Activated CD4-positive, alpha-beta T cell treated with anti-CD3 and anti-CD28 coated beads, Interleukin-2, amount 50 U/mL, for 1 hour (primary cell): Measurements from ENCODE around the gene DCXR.

Source experiments
- DNase-seq: peaks from one replicate; pipeline ENCODE4 v3.0.0-alpha.2; 2020

DCXR gene

DNA sequence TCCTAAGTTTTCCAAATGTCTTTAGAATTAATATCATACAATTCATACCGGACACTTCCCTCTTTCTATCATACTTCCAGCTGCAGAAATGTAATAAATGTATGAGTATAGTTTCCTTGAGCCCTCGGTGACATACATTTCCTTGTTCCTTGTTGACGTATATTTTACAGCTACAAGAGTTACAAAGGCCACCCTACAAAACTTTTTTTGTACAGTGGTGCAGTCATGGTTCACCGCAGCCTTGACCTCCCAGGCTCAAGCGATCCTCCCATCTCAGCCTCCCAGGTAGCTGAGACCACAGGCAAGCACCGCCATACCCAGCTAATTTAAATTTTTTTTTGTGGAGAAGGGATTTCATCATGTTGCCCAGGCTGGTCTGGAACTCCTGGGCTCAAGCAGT, 35.3 kb upstream of the DCXR start:
- no peak for DNase-seq

DNA sequence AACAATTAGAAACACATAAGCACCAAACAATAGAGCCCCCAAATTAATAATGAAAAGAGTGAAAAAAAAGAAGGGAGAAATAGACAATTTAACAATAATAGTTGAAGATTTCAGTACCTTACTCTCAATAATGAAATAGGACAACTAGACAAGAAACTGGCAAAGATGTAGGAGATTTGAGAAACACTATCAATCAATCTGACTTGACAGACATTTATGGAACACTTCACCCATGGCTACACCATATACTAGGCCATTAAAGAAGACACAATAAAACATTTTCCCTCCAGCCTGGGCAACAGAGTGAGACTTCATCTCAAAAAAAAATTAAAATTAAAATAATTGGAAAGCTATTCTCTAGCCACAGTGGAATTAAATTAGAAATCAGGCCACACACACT, 33.1 kb upstream of the DCXR start:
- DNase-seq: no peak

DNA sequence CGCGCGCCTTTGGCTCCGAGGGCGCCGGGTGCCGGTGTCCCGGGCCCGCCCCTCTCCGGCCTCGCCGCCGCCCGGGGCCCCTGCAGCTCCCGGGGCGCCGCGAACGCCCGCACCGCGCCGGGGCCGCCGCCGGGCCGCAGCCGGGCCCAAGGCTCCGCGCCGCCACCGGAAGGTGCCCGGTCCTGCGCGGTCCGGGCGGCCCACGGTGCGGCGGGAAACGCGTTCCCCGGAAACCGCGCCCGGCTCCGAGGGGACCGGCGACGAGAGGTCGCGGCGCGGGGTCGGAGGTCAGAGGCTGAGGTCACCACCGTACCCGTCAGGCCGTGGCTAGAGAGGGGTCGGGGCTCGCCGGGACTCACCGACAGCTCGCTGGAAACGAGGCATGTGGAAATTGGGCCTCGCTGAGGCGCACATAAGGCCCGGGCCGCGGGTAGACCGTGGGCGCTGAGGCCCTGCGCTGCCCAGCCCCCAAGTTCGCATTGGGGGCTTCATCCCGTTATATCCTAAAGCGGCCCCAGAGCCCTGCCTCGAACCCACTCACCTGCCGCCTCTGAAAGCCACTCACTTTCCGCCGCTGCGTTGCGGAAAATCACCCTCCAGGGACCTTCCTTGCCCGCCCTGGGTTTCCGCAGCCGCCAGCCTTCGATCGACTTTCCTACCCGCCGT, 28.3 kb upstream of the DCXR start, which contains the start of gene DUS1L:
Gene DUS1L (minus strand): TSS at position 167 of the 666 bp plus-strand sequence. CDS start 745 bp downstream, outside the sequence.
- DNase-seq: peak; percentile 70

DNA sequence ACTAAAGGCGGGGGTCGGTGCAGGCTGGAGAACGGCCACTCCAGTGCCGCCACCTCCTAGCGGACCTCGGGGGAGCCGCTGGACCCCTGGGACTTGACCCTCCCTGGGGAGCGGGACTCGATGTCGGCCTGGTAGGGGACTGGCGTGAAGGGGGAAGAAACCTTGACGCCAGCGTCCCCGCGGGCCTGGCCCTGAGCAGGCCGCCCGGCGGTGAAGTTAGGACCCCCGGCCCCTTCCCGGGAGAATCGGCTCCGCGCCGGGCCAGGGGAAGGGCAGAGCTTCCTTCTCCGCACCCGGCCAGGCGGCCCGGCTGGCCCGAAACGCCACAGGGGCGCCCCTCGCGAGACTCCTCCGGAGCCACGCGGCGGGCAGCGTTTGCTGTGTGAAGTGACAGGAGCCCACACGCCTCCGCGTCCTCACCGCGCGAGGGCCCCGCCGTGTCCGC, 27.7 kb upstream of the DCXR start:
- no peak for DNase-seq

DNA sequence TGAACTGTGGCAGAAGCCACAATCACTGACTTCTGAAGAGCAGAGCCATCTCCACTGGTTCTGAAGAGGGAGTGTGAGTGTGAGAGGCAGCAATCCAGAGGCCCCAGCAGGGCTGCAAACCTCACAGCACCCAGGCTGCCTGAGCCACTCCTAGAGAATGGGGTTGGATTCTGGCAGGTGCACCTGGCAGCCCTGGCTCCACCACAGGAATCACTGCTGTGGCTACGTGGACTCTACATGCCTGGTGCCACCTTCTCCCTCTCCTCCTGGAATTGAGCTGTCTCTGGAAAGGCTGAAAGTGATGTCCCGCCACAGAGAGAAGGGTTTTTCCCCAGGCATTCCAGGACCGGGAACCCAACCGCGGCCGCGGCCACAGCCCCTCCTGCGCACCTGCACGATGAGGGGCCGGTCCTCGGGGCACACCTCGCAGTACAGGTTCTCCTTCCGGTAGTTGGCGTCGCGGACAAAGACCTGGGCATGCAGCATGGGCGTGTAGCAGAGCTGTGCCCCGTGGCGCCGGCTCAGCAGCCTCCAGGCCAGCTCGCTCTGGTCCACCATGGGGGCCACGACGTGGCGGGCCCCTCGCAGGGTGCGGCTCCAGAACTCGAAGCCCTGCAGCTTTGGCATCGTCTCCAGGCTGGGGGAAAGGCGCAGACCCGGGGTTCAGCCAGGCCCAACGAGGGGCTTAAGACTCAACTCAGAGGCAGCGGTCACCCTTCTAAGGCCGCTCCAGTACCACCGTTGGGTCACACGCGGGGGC, 27.1 kb upstream of the DCXR start:
- DNase-seq: no peak

DNA sequence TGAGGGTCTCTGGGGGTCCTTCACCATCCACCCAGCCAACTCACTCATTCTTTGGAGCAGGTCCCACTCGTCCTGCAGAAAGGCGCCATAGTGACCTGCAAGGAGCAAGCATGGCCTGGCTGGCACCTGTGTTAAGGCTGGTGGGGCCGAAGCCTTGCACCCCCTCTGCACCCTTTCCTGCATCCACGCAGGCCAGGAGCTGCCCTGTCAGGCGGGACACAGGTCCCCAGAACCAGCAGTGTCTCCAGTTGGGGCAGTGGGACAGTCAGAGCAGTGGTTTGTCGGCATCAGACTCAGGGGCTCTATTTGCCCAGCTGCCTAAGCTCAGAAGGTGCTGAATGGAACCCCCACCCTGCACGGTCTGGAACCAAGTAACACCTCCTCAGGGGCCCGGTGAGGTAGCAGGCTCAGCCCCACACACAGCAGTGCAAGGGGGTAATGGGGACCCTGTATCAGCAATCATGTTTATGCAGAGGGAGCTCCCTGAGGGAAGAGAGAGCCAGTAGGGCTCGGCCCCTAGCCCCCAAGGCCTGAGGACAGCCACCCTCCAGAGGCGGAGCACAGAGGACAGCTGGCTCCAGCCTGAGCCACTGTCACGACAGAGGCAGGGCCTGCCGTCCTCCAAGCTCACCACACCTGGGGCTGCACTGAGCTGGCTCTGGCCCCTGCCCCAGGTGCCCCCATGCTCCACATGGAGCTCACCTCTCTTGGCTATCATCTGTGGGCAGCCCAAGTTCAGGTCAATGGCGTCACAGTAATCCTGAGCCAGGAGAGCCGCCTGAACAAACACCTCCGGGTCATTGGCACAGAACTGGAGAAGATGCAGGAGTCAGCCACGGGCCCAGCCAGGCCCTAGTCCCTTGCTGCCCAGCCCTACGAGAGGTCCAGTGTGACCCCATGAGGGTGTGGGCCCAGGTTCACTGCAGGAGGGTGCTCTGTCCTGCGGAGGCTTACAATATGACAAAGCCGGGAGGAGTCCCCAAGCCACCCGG, 26.2 kb upstream of the DCXR start:
- no peak for DNase-seq

DNA sequence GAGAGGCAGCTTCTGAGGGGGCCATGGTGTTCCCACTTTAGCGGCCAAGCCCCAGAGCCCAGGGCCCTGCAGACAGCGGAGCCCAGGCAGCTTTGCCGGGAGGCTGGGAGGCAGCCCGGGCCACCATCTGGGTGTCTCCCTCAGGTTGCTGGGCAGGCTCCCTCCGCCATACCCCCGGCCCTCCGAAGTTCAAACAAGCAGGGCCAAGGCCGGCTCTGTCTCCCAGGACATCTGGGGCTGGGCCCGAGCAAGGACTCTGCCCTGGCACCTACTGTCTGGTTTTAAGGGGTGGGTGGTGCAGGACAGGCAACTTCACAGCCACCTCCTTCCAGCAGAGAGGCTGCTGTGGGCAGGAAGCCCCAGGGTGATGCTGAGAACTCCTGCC, 25.5 kb upstream of the DCXR start:
- no peak for DNase-seq

DNA sequence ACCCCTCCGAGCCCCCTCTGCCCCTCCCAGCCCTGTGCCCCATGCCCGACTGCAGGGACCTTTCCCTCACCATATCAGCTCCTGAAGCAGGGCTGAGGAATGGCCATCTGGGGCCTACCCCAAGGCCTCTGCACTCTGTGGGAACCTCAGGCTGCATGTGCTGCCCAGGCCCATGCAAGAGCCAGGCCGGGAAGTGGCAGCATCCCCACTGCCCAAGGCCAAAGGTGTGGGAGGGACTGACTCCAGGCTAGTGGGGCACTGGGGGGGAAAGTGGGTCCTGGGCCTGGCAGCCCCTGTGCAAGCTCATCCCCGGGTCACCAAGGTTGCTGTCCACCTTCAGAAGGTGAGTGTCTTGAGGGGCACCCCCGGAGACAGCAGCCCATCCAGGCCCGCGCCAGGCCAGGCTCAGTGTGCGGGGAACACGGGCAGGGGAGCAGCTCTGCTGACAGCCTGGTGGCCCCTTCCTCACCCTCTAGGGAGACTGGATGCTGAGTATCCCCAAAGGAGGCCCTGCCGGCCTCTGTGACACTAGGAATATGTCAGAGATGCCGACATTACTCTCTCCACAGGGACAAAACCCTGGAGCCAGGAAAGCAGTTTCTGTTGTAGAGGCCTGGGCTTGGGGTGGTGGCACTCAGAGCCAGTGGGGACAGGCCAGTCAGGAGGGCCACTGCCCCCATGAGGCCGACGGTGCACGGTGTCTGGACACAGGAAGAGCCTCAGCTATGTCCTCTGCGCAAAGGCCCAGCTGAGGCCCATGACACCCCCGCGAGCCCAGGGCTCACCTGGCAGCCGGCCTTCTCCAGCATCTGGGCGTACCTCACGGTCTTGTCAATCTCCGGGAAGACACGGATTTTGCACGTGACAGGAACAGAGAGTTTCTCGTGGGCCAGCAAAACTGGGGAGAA, 24.8 kb upstream of the DCXR start:
- no peak for DNase-seq

DNA sequence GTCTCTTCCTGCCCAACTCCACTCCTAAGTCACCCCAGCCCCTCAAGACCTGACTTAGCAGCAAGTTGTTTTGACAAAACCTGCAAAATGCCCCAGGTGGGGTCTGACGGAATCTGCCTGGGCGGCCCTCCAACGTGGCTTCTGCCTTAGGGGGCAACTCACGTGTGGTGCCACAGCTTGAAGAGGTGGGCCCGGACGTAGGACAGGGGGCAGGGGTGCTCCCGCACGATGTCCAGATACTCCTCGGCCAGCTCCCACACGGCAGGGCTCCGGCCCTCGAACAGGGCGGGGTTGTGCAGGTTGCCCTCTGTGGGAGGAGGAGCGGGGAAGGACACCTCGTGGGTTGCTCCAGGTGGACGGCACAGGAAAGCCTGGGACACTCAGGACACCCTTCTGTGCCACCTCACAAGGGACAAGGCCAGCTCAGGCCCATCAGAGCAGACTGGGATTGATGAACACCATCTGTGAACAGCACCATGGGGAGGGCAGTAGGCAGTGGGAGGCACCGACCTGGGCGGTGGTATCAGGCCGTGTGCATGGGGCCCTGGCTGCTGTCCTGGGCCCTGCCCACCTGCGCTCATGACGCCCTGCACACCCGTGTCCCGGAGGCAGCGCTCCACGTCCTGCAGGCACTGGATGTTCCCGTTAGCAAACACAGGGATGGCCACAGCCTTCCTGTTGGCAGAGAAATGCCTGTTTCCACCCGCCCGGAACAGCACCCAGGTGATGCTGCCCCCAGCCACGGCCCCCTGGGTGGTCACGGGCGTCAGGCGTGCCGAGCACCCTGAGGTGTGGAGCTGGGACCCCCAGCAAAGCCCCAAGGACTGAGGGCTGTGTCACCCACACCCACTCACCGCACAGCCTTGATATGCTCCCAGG, 23.8 kb upstream of the DCXR start:
- no peak for DNase-seq

DNA sequence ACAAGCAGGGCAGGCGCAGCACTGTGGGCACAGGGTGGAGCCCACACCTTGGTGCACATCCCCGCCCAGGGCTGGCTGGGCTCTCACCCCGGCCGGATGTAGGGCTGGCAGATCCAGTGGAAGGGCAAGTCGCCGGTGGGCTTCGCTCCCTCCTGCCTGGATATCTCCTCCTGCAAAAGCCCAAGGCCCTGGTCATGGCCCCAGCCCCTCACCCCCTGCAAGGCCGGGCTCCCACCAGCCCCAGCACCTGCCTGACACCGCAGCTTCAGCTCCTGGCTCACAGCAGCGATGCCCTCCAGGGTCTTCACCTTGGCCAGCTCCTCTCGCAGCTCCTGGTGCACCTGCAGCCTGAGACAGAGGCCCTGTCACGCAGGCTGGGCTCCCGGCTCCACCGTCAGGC, 23.1 kb upstream of the DCXR start:
- no peak for DNase-seq

DNA sequence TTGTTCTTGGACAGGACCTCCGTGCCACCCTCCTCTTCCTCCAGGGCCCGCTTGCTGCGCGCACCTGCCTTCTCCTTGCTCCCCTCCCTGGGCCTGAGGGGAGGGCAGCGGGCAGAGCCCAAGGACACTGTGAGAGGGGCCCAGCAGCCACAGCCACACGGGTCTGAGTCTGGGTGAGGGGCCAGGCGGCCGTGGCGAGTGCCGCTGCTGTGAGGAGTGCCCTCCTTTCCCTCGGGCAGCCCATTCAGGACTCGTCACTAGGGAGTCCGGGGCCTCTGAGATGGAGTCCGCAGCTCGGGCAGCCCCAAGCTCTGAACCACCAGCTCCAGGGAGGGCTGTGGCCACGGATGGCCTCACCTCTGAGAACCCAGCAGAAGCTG, 22.5 kb upstream of the DCXR start:
- no peak for DNase-seq

DNA sequence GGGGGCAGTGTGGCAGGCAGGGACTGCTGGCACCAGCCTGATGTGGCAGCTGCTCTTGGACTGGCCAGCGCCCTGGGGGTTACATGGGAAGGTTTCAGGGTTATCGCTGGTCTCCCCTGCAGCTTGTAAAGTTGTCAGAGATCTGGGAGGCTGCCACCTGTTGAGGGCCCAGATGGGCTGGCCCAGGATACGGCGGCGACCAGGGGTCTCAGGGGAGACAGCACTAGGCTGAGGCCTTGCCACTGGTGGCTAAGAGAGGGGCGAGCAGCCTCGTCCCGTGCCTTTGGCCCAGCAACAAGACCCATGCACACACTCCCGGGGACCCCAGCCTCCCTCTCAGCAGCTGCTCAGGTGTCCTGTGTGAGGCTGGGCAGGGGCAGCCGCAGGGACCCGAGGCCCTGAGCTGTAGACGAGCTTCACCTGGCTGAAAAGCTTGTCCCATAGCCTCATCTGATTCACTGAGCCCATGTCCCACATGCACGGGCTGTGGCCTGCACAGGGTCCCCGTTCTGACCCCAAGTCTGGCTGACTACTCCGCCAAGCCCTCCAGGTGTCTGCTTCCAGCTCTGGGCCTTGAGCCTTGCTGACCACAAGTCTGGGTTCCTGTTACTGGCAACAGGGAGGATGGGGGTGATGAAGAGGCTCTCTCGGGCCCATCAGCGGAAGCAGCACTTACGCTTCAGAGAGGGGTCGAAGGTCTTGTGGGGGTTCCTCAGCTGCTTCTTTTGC, 21.9 kb upstream of the DCXR start:
- DNase-seq: no peak

DNA sequence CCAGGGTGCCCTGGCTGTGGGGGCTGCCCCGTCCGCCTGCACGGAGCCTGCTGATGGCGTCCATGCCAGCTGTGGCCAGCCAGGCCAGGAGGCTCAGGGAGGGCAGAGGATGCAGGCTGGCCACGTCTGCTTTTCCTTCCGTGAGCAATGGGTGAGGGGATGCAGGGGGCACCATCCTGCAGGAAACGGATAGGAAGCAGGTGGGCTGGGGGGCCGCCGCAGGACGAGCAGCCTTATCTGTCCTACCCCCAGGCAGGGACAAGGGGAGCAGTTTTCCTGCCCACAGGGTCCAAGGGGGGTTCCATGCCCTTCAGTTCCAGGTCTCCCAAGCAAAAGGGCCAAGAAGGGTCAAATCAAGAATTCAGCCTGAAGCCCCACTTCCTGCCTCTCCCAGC, 21.4 kb upstream of the DCXR start:
- DNase-seq: no peak

DNA sequence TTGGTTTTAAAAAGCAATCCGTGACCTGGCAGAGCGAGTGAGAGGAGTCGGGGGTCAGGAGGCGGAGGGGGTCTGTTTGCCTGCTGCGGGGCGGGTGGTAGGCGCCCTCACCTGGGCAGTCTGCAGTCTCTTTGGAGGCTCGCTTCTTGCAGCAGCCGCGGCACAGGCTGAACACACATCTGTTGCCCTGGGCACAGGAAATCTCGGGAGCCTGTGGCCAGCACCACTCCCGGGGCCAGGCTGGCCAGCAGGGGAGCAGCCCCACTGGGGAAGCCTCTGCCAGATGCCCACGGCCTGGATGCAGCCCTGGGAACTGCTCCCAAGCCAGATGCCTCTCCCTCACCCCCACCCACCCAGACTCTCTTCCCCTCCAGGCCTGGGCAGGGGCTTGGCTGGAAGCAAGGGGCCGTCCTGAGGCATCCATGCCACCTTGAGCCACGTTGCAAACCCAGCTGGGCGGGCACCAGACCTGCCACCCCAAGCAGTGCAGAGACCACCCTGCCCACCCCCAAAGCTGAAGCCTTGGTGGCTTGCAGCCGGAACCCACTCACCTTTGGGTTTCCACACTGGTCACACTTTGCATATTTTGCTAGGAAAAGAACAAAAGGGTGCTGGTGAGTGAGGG, 20.8 kb upstream of the DCXR start:
- no peak for DNase-seq

DNA sequence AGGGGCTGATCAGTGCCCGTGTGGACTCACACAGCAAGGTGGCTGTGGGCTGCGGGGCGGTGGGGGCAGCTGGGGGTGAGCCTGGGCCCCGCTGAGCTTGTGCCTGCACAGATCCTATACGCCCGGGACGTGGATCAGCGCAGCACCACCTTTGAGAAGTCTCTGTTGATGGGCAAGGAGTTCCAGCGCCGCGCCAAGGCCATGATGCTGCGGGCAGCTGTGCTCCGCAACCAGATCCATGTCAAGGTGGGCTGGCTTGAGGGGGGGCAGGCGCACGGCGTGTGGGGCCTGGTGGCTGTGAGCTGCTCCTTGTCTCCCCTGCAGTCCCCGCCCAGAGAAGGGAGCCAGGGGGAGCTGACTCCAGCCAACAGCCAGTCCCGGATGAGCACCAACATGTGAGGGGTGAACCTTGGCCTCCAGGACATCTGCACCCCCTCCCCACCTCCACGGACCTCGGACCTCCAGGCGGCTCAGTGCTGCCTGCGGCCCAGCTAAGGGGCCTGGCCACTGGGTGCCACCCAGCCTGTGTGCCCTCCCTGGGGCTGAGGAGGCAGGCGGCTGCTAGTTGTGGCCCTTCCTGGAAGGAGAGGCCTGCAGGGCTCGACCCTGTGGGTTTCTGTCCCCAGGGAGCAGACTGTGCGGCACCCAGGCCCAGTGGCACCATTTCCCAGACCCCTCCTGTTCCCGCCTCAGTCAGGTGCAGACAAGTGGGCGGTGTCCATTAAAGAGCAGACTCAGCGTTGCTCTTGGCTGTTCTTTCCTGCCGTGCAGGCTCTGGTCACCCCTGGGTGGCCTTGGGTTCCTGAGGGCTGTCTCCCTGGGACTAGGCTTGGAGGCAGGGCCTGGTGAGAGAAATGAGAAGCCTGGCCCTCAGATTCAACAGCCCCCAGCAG, 19.5 kb upstream of the DCXR start:
- DNase-seq: no peak

DNA sequence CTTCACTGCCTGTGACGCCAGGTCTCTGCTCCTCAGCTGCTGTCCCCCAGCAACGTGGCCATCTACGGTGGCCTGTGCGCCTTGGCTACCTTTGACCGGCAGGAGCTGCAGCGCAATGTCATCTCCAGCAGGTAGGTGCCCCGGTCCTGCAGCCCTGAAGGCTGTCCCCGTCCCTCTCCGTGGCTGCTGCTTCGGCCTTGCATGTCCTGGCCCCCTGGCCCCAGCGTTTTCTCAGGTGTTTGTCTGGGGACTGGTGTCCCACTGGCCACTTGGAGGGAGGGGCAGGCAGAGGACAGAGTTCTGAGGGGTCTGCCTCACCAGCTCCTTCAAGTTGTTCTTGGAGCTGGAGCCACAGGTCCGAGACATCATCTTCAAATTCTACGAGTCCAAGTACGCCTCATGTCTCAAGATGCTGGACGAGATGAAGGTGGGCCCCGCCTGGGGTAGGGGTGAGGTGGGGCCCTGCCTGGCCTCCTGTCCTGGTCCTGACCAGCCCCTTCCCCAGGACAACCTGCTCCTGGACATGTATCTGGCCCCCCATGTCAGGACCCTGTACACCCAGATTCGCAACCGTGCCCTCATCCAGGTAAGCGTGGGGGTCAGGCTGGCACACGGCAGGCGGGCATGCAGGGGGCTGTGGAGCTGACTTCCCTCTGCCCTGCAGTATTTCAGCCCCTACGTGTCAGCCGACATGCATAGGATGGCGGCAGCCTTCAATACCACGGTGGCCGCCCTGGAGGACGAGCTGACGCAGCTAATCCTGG, 18.6 kb upstream of the DCXR start:
- no peak for DNase-seq

DNA sequence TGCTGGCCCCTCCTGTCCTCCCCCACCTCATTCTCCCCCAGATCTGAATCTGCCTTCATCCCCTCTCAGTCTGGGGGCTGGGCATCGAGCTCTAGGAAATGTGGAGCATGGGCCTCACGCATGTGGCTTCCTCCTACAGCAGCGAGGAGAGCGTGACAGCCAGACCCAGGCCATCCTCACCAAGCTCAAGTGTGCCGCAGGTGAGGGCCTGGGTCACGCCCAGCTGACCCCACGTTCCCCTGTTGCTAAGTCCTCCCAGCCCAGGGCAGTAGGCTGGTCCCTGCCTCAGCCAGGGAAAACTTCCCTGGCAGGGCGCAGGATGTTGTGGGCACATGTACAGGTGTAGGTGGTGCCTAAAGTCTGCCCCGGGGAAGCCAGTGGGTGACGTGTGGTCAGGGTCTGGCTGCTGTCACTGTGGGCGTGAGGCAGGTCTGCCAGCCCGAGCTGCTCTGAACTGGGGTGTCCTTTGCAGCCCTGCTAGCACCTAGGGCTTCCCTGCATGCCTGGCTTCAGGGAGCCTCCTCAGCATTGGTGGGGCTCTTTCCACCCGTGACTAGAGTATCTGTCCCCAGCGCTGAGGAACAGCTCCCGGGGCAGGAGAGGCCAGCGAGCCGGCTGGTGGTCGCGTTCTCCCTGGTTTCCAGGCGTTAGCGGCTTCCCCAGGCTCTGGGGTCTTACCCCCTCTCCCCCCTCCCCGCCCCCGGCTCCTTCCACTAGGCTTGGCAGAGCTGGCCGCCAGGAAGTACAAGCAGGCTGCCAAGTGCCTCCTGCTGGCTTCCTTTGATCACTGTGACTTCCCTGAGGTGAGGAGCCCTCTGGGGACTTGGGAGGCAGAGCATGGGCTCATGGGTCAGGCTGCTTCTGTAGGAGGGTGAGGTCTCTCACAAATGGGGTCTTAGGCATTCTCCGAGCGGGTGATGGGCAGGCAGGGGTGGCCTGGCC, 17.8 kb upstream of the DCXR start:
- DNase-seq: no peak
